GM23338 (cell line): ENCODE results near the gene AKNA.

Experiments used
- CREB1 ChIP-seq: fragments of 250-450 bp; sonication (Bioruptor Pico); IDR thresholded peaks from 2 replicates; pipeline ENCODE4 v1.5.0; 2020; ENCODE audit warnings: low read depth, mild to moderate bottlenecking, moderate library complexity
- CTCF ChIP-seq, 2 experiments: fragments of 200-600 bp in 1 of 2; sonication (generic) in 1 of 2; conservative IDR thresholded peaks; 2 replicates each; pipeline versions ENCODE4 v1.5.1 to v1.6.1; 2016 to 2017; ENCODE audit warnings: antibody characterized with exemption in 2 of 2, low read depth in 2 of 2, mild to moderate bottlenecking in 2 of 2, moderate library complexity in 1 of 2
- ETS1 ChIP-seq: IDR thresholded peaks from 2 replicates; pipeline ENCODE4 v1.6.1; 2016; ENCODE audit warnings: antibody characterized with exemption
- EZH2 ChIP-seq: fragments of 200-600 bp; sonication (generic); IDR thresholded peaks from one replicate; pipeline ENCODE4 v1.8.0; 2017; ENCODE audit warnings: antibody characterized with exemption, mild to moderate bottlenecking, low read depth; ENCODE audit not compliant: unreplicated experiment
- EZH2phosphoT487 ChIP-seq: fragments of 200-600 bp; sonication (generic); IDR thresholded peaks from one replicate; pipeline ENCODE4 v1.8.1; 2018; ENCODE audit warnings: antibody characterized with exemption; ENCODE audit not compliant: unreplicated experiment
- JUNB ChIP-seq: IDR thresholded peaks from one replicate; pipeline ENCODE4 v1.6.1; 2016; ENCODE audit warnings: antibody characterized with exemption; ENCODE audit not compliant: unreplicated experiment
- NANOG ChIP-seq: IDR thresholded peaks from 2 replicates; pipeline ENCODE4 v1.6.1; 2016; ENCODE audit warnings: antibody characterized with exemption, borderline replicate concordance
- POLR2AphosphoS5 ChIP-seq: IDR thresholded peaks from 2 replicates; pipeline ENCODE4 v1.6.1; 2016; ENCODE audit warnings: antibody characterized with exemption, low read depth
- REST ChIP-seq: IDR thresholded peaks from one replicate; pipeline ENCODE4 v1.6.1; 2018; ENCODE audit warnings: antibody characterized with exemption; ENCODE audit not compliant: unreplicated experiment
- STAT1 ChIP-seq: IDR thresholded peaks from one replicate; pipeline ENCODE4 v1.6.1; 2016; ENCODE audit warnings: antibody characterized with exemption; ENCODE audit not compliant: unreplicated experiment
- ZNF114 ChIP-seq: fragments of 250-450 bp; sonication (Bioruptor Pico); IDR thresholded peaks from 2 replicates; pipeline ENCODE4 v1.5.0; 2020; ENCODE audit warnings: mild to moderate bottlenecking, moderate library complexity
- ZNF331 ChIP-seq: fragments of 250-450 bp; sonication (Bioruptor Pico); IDR thresholded peaks from 2 replicates; pipeline ENCODE4 v1.5.0; 2020; ENCODE audit warnings: low read depth, mild to moderate bottlenecking, moderate library complexity
- ZNF462 ChIP-seq: fragments of 250-450 bp; sonication (Bioruptor Pico); IDR thresholded peaks from 2 replicates; pipeline ENCODE4 v1.5.0; 2020; ENCODE audit warnings: mild to moderate bottlenecking, moderate library complexity

GRCh38 chr9:114318416-114318815 is 69.4 kb downstream of the AKNA start:
- TF ChIP-seq CTCF (conservative IDR thresholded peaks at IDR 0.05; ENCODE audit: low read depth in 2 of 2) (no peak), EZH2 (no peak), CREB1 (CRISPR knock-in tag) (no peak), ZNF331 (CRISPR knock-in tag) (no peak), POLR2AphosphoS5 (no peak), NANOG (no peak), REST (no peak), ETS1 (no peak), EZH2phosphoT487 (no peak), STAT1 (no peak), JUNB (no peak), ZNF114 (CRISPR knock-in tag) (no peak), ZNF462 (no peak)
